Muscle of leg (tissue), 11 donors: Measurements from ENCODE around the gene INPP4B. TPM values are rescaled to one million over a fixed set of nuclear protein-coding genes. Genes with fewer than 3 reads are reported as not detected.
"Not testable (repeated sequence)": the region's sequence is repeated elsewhere in the genome, so short reads cannot be mapped to it uniquely, and the experiment has no call there.

Source experiments
- DNase-seq: peaks from one replicate; pipeline ENCODE4 v3.0.0; 2013
- H3K27ac ChIP-seq: one replicate; pipeline ENCODE4 v1.5.1; 2013; ENCODE audit warnings: mild to moderate bottlenecking, low read length, control low read depth
- H3K27me3 ChIP-seq: one replicate; pipeline ENCODE4 v1.6.1; 2013; ENCODE audit warnings: low read length; ENCODE audit not compliant: control insufficient read depth, insufficient read depth
- H3K36me3 ChIP-seq: one replicate; pipeline ENCODE4 v1.6.1; 2013; ENCODE audit warnings: low read length; ENCODE audit not compliant: control insufficient read depth, insufficient read depth
- H3K4me1 ChIP-seq: one replicate; pipeline ENCODE4 v1.6.1; 2013; ENCODE audit warnings: low read length; ENCODE audit not compliant: control insufficient read depth, insufficient read depth
- H3K4me3 ChIP-seq: one replicate; pipeline ENCODE4 v1.5.1; 2013; ENCODE audit warnings: low read length, control low read depth
- H3K9me3 ChIP-seq: replicated peaks from 2 replicates; pipeline ENCODE4 v1.6.1; 2013; ENCODE audit warnings: low read depth, low read length; ENCODE audit not compliant: control insufficient read depth
- WGBS: methylation state at CpG from one replicate; pipeline ENCODE4 v1.1.5; 2013; ENCODE audit warnings: missing lambda C conversion rate; ENCODE audit not compliant: insufficient coverage; 5-methylcytosine and 5-hydroxymethylcytosine counted together
- polyA plus RNA-seq, 8 donors: library from polyadenylated mRNA; unstranded; fragments of 120-200 nt; gene quantifications; one replicate each; pipeline versions ENCODE4 v1.2.1 to v1.2.3, GENCODE V29; 2013; ENCODE audit warnings: inconsistent platforms in 1 of 8, low replicate concordance in 1 of 8; ENCODE audit not compliant: insufficient read length in 8 of 8, insufficient read depth in 1 of 8
- total RNA-seq: library from RNA; stranded (reverse); fragments of 120-200 nt; gene quantifications from one replicate; pipeline ENCODE4 v1.2.4, GENCODE V29; 2013

Gene INPP4B
- total and polyA plus RNA-seq, 9 donors = 15.7 to 55.1 (median 30.6) TPM

DNA sequence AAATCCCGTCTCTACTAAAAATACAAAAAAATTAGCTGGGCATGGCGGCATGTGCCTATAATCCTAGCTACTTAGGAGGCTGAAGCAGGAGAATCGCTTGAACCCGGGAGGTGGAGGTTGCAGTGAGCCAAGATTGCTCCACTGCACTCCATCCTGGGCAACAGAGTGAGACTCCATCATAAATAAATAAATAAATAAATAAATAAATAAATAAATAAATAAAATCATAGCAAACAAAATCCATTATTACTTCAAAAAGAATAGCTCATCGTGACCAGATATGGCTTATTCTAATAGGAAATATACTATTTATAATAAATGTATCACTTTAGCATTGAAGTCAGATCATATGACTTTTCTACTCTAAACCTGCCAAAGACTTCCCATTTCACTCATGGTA, 42.2 kb downstream of the INPP4B start:
- no CpG with 5 or more reads among the region's 5 CpGs for WGBS
- not testable (repeated sequence) for H3K9me3 ChIP-seq, H3K27me3 ChIP-seq, H3K4me3 ChIP-seq, H3K36me3 ChIP-seq, DNase-seq, H3K4me1 ChIP-seq, H3K27ac ChIP-seq

DNA sequence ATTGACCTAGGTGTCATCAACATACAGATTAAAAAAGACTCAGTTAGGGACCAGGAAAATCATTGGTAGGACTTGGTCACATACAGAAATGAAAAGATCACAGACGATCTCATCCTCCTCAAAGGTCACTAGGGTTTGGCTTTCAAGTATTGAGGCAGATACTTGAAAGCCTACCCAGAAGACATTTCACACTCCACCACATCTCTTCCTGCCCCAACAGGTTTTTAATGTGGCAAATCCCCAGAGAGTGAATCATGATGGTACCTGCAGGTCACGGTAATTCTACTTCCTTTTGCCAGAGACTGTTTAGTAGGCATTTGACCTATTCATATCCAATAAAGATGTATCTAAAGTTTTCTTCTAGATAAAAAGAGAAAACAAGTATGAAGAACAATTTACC, 44.1 kb downstream of the INPP4B start:
- Histone ChIP-seq H3K36me3 (no peaks in the 10 kb centered on the region), H3K27me3 (no peaks in the 10 kb centered on the region), H3K4me3 (no peak overlapping the region), H3K4me1 (no peaks in the 10 kb centered on the region), H3K27ac (no peak overlapping the region), H3K9me3 (no peaks in the 10 kb centered on the region)
- no peak for DNase-seq
- WGBS = no CpG with 5 or more reads among the region's 2 CpGs

DNA sequence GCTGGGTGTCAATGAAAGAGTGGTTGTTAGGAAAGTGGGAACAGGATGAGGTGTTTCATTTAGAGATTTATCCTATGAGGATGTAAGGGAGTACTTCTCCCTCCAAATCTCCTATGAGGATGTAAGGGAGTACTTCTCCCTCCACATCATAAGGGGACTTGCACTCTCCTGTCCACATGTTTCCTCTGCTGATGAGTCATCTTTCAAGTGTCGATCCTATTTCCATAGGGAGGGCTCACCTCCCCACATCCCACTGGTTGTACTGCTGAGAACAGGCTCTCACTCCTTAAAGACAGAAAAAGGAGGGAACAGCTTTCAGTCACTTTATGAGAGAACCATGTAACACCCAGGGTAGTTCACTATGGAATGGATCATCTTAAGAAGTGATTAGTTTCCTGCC, 65.0 kb downstream of the INPP4B start:
- Histone ChIP-seq H3K27ac (no peak overlapping the region), H3K4me3 (no peak overlapping the region), H3K27me3 (no peaks in the 10 kb centered on the region), H3K36me3 (no peaks in the 10 kb centered on the region), H3K4me1 (no peaks in the 10 kb centered on the region), H3K9me3 (no peaks in the 10 kb centered on the region)
- DNase-seq = no peak
- WGBS = no CpG with 5 or more reads among the region's 1 CpG

DNA sequence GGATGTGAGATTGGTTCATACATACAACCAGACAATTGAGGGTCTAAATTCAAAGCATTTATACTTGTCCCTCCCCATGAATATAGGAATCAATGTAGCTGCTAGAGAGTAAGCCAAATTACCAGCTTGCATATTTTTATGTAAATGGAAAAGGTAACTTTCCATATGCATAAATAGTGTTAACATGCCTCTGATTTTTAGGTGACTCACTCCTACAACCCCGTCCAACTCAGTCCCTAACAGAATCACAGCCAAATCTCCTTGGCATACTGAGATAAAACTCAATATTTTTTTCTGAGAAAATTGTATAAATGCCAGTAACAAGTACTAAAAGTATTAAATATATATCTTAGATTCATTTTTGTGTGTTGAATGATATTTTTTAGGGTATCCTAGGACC, 67.2 kb downstream of the INPP4B start:
- Histone ChIP-seq H3K27me3 (no peaks in the 10 kb centered on the region), H3K27ac (no peak overlapping the region), H3K9me3 (no peaks in the 10 kb centered on the region), H3K4me1 (no peaks in the 10 kb centered on the region), H3K36me3 (no peaks in the 10 kb centered on the region), H3K4me3 (no peak overlapping the region)
- DNase-seq = peak; percentile 16
- WGBS = no CpG with 5 or more reads among the region's 1 CpG

DNA sequence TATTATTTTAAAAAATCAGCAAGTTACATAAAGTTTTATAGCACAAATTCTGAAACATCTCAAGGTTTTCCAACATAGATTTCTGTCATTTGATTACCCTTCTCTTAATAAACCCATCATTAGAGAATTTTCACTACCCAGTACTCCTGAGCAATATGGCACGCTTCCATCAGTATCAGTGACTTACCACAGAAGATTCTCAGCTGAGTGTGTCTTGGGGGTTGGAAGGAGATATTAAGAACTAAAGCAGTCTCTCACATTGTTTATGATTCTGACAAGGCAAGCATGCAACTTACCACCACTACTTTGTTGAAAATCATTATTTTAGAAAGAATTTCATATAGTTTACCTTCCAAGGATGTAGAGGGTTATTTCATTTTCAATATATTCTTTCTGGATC, 67.7 kb downstream of the INPP4B start:
- H3K27ac ChIP-seq = no peak overlapping the region
- no peaks in the 10 kb centered on the region for H3K27me3 ChIP-seq
- no peaks in the 10 kb centered on the region for H3K9me3 ChIP-seq
- no peak for DNase-seq
- H3K4me1 ChIP-seq = no peaks in the 10 kb centered on the region
- H3K36me3 ChIP-seq = no peaks in the 10 kb centered on the region
- WGBS = no CpG with 5 or more reads among the region's 1 CpG
- no peak overlapping the region for H3K4me3 ChIP-seq

DNA sequence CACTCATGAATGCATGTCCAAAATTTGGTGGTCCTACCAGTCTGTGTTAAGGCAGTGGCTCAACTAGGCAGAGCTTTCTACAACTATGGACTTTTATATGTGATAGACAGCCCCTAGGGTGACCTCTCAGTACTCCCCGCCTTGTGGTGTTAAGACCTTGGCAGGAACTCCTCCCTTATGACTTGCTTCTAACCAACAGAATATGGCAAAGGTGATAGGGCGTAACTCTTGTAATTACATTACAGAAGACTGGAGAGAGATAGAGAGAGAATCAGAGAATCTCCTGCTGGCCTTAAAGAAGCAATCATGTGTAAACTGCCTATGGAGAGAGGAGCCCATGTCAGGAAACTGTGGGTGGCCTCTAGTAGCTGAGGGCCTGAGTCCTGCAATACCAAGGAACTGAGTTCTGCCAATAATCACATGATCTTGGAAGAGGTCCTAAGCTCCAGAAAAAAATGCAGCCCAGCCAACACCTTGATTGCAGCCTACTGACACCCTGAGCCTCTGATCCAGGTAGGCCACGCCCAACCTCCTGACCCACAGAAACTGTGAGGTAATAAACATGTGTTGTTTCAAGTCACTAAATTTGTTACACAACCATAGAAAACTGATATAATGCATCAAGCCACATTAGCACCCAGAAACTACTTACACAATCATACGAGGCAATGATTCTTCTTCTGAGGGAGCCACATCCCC, 68.9 kb downstream of the INPP4B start:
- Histone ChIP-seq H3K27me3 (no peaks in the 10 kb centered on the region), H3K4me1 (no peaks in the 10 kb centered on the region), H3K36me3 (no peaks in the 10 kb centered on the region), H3K9me3 (no peaks in the 10 kb centered on the region), H3K27ac (no peak overlapping the region), H3K4me3 (no peak overlapping the region)
- whole genome bisulfite sequencing = no CpG with 5 or more reads among the region's 4 CpGs
- no peak for DNase-seq

DNA sequence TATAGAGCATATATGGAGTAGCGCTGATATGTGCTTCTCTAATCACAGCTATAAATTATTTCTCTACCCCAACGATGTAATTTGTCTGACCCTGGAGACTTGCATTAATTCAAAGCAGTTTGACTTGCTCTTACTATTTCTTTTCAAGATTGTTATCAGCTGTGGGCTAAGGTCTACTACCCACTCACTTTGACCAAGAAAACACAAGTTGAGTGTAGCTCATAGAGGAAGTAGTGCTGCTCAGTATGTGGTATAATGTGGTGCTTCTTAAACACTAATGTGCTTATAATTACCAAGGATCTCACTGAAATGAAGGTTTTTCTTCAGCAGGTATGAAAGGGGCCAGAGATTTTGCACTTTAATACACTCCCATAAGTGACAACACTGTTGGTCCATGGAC, 70.1 kb downstream of the INPP4B start:
- WGBS = no CpG with 5 or more reads among the region's 2 CpGs
- no peak for DNase-seq
- Histone ChIP-seq H3K4me3 (no peak overlapping the region), H3K27me3 (no peaks in the 10 kb centered on the region), H3K27ac (no peak overlapping the region), H3K4me1 (no peaks in the 10 kb centered on the region), H3K9me3 (no peaks in the 10 kb centered on the region), H3K36me3 (no peaks in the 10 kb centered on the region)

DNA sequence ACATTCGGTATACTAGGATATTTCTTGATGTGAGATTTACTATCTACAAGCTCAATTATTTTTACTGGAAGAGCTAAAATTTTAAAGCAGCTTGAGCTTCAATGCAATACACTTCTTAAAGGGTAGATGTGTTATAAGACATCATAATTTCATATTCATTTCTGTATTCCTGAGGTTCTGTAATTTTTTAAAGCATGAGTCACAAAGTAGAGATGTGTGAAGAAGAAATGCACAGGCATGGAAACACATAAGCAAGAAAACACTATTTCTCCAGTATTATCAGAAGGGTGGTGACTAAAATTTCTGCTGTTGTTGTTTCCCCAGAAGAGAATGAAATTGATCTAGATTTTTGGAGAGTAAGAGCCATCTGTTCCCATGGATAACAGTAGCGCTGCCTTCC, 72.6 kb downstream of the INPP4B start:
- H3K4me1 ChIP-seq = no peaks in the 10 kb centered on the region
- WGBS = no CpG with 5 or more reads among the region's 2 CpGs
- H3K9me3 ChIP-seq = no peaks in the 10 kb centered on the region
- no peak overlapping the region for H3K4me3 ChIP-seq
- H3K27ac ChIP-seq = no peak overlapping the region
- no peaks in the 10 kb centered on the region for H3K36me3 ChIP-seq
- DNase-seq = no peak
- H3K27me3 ChIP-seq = no peaks in the 10 kb centered on the region

DNA sequence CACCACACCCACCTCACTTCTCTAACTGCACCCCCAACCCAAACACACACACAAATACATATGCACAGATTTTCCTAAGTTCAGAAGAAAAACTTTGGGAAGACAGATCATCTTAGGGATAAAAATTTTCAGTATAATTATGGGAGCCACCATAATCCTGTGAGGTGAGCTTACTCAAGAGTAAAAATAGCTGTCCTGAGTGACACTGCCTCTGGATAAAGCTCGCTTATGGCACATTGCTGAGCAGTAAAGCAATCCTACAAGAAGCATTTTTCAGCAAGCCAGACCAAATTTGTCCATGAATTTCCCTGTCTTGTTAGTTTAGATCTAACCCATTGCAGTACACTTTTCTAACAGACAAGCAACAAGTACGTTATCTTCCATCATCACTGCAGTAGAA, 83.8 kb downstream of the INPP4B start:
- WGBS = 100% methylated on average over 1 of the region's 2 CpGs
- DNase-seq = no peak

DNA sequence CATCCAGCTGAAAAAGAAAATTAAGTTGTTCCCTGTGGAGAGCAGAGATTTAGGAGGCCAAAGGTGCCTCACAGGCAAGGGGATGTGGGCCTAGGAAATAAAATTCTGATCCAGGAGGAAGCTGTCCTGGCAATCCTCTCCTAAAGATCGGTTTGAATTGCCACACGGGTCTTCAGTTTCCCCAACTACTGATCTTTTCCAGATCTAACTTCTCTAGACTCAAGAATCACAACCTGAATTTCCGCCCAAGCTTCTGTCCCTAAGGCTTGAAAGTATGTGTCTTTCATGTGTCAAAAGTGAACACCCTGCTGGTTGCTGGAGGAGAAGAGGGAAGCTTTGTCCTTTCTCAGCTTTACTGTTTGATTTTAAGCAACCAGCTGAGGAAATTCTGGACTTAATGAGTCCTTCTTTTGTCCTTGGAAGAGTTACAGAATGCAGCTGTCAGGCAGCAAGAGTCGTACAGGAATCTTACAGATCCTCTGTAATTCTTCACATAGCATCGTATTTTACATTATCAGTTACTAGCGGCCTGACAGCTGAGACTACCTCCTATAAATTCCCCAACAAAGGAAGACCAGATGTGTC, 93.8 kb downstream of the INPP4B start:
- Histone ChIP-seq H3K27me3 (no peaks in the 10 kb centered on the region), H3K4me1 (peaks cover 4% of the 10 kb centered on the region), H3K27ac (peak overlapping the region; percentile 77), H3K36me3 (no peaks in the 10 kb centered on the region), H3K4me3 (no peak overlapping the region), H3K9me3 (no peaks in the 10 kb centered on the region)
- peak; percentile 76 for DNase-seq
- 0% methylated on average over 1 of the region's 6 CpGs for WGBS

More for the DNA sequence above, 83.8 kb downstream of the INPP4B start:
- Histone ChIP-seq H3K36me3 (no peaks in the 10 kb centered on the region), H3K27ac (no peak overlapping the region), H3K9me3 (no peaks in the 10 kb centered on the region), H3K4me3 (no peak overlapping the region), H3K27me3 (no peaks in the 10 kb centered on the region), H3K4me1 (no peaks in the 10 kb centered on the region)
